ENCODE measurements around the gene SLC26A5. TPM values are rescaled to one million over a fixed set of nuclear protein-coding genes. Genes with fewer than 3 reads are reported as not detected.

Gene SLC26A5
- total and polyA plus RNA-seq, 2 of the 8 experiments (the other 6 are each of a cell fraction or from before 2014, with no cell fraction given) = 0.09 to 0.24 TPM

GRCh38 chr7:103338864-103339263 lies 107.1 kb downstream of the SLC26A5 start (continued):
- TF ChIP-seq RXRA (IDR thresholded peaks at IDR 0.05; ENCODE audit: insufficient read depth, low read depth, low read length) = no peak
